K562 (cell line): ENCODE results near the gene HDAC9. TPM values are rescaled to one million over a fixed set of nuclear protein-coding genes. Genes with fewer than 3 reads are reported as not detected.

Experiments used
- ATAC-seq: fragments of 200-7000 bp; cut with Tn5 transposase; 3 replicates; pipeline ENCODE4 v1.9.1; 2020; ENCODE audit warnings: moderate library complexity
- BruUV-seq: library from RNA; stranded (reverse); fragments of 400-500 nt; replicated peaks from 2 replicates; lab custom pipeline; 2021; lab: Mats Ljungman, UMichigan
- CTCF ChIA-PET: fragments of 300-600 bp; formaldehyde crosslinking; extraction: SDS; loops from one replicate; lab custom pipeline; 2021; ENCODE audit warnings: low intra/inter-chr PET ratio; lab: Yijun Ruan, JAX
- POLR2A ChIA-PET: fragments of 300-600, 350-650 bp; sonication (Branson Sonifier 250); formaldehyde crosslinking; extraction: SDS; loops from one replicate; lab custom pipeline; 2021; ENCODE audit warnings: antibody characterized with exemption, inconsistent platforms; lab: Yijun Ruan, JAX
- DNase-seq, 4 experiments: peaks; one replicate each; pipeline versions ENCODE4 v3.0.0 to v3.0.0-alpha.2; 2011 to 2018; ENCODE audit warnings: low spot score in 3 of 4, mixed read lengths in 3 of 4; ENCODE audit errors: extremely low read depth in 1 of 4
- FAIRE-seq: peaks from 2 replicates; lab custom pipeline; 2011; peaks lifted over from hg19 to GRCh38; lab: Jason Lieb, UNC
- H2AFZ ChIP-seq: 2 replicates; pipeline ENCODE4 v1.6.0; 2011; ENCODE audit warnings: low read depth, low read length, control low read depth, inconsistent platforms
- H3K27ac ChIP-seq: fragments of 200-600 bp; 3 replicates; pipeline ENCODE4 v1.8.0; 2011; ENCODE audit warnings: low read depth, mild to moderate bottlenecking, control low read depth, inconsistent platforms, low read length, moderate library complexity, mixed read lengths; ENCODE audit errors: extremely low read depth
- H3K27me3 ChIP-seq, 2 experiments: fragments of 300-600 bp in 1 of 2; 2 replicates in 1 of 2; 3 replicates in 1 of 2; pipeline versions ENCODE4 v1.6.0 to v1.8.0; 2011; ENCODE audit warnings: inconsistent platforms in 2 of 2, low read length in 2 of 2, mild to moderate bottlenecking in 1 of 2, mixed read lengths in 1 of 2, moderate library complexity in 1 of 2; ENCODE audit not compliant: control insufficient read depth in 2 of 2, insufficient read depth in 2 of 2
- H3K36me3 ChIP-seq: fragments of 300-600 bp; 3 replicates; pipeline ENCODE4 v1.8.0; 2011; ENCODE audit warnings: mild to moderate bottlenecking, low read length, inconsistent platforms; ENCODE audit not compliant: control insufficient read depth, insufficient read depth
- H3K4me1 ChIP-seq, 2 experiments: fragments of 200-600 bp in 1 of 2; replicated peaks in 1 of 2; 2 replicates in 1 of 2; 3 replicates in 1 of 2; pipeline versions ENCODE4 v1.5.1 to v1.8.0; 2011; ENCODE audit warnings: inconsistent platforms in 2 of 2, low read length in 2 of 2, mild to moderate bottlenecking in 1 of 2, mixed read lengths in 1 of 2, moderate library complexity in 1 of 2; ENCODE audit not compliant: control insufficient read depth in 2 of 2, insufficient read depth in 2 of 2
- H3K4me2 ChIP-seq: 2 replicates; pipeline ENCODE4 v1.6.1; 2011; ENCODE audit warnings: low read length, control low read depth, inconsistent platforms, mixed read lengths; ENCODE audit not compliant: insufficient read depth
- H3K4me3 ChIP-seq: fragments of 200-600 bp; sonication (generic), shearing (Covaris generic); 2 replicates; pipeline ENCODE4 v1.5.1; 2016; ENCODE audit warnings: control low read depth, inconsistent platforms
- H3K79me2 ChIP-seq: fragments of 200-600 bp; 3 replicates; pipeline ENCODE4 v1.8.0; 2011; ENCODE audit warnings: low read length, inconsistent platforms; ENCODE audit not compliant: control insufficient read depth, insufficient read depth
- H3K9ac ChIP-seq, 2 experiments: 2 replicates each; pipeline versions ENCODE4 v1.6.0 to v1.6.1; 2011; ENCODE audit warnings: low read depth in 2 of 2, low read length in 2 of 2, control low read depth in 1 of 2, inconsistent platforms in 1 of 2, mild to moderate bottlenecking in 1 of 2, mixed read lengths in 1 of 2; ENCODE audit not compliant: insufficient read depth in 1 of 2
- H3K9me1 ChIP-seq: one replicate; pipeline ENCODE4 v1.6.0; 2011; ENCODE audit warnings: inconsistent platforms, mild to moderate bottlenecking, low read length, moderate library complexity; ENCODE audit not compliant: control insufficient read depth, insufficient read depth
- H3K9me3 ChIP-seq: replicated peaks from 2 replicates; pipeline ENCODE4 v1.5.1; 2011; ENCODE audit warnings: low read depth, low read length, inconsistent platforms; ENCODE audit not compliant: control insufficient read depth, insufficient read depth
- H4K20me1 ChIP-seq: replicated peaks from 2 replicates; pipeline ENCODE4 v1.6.1; 2011; ENCODE audit warnings: low read length, inconsistent platforms, mixed read lengths; ENCODE audit not compliant: control insufficient read depth, insufficient read depth
- ATF6 ChIP-seq: sonication (generic); formaldehyde crosslinking; IDR thresholded peaks from 2 replicates; pipeline ENCODE4 v1.4.0; 2020; ENCODE audit warnings: mild to moderate bottlenecking, missing genetic modification reagents
- CEBPZ ChIP-seq: fragments of 150-350 bp; IDR thresholded peaks from 2 replicates; pipeline ENCODE4 v1.6.1; 2014; ENCODE audit warnings: low read depth, mild to moderate bottlenecking, low read length, borderline replicate concordance
- CTBP1 ChIP-seq: fragments of 450-650 bp; IDR thresholded peaks from 2 replicates; pipeline ENCODE4 v1.6.1; 2016; ENCODE audit warnings: borderline replicate concordance
- DACH1 ChIP-seq: fragments of 450-650 bp; IDR thresholded peaks from 2 replicates; pipeline ENCODE4 v1.6.1; 2018; ENCODE audit not compliant: partially characterized antibody
- DEAF1 ChIP-seq: fragments of 450-650 bp; formaldehyde crosslinking; IDR thresholded peaks from 2 replicates; pipeline ENCODE4 v1.4.0; 2020; ENCODE audit warnings: mild to moderate bottlenecking, moderate library complexity
- DNMT1 ChIP-seq: fragments of 450-650 bp; IDR thresholded peaks from 2 replicates; pipeline ENCODE4 v1.6.1; 2016; ENCODE audit warnings: antibody characterized with exemption, mild to moderate bottlenecking
- EGR1 ChIP-seq: fragments of 450-650 bp; conservative IDR thresholded peaks from 2 replicates; pipeline ENCODE4 v1.6.1; 2017; ENCODE audit warnings: mild to moderate bottlenecking
- KLF16 ChIP-seq: IDR thresholded peaks from 2 replicates; pipeline ENCODE4 v1.6.1; 2016; ENCODE audit warnings: antibody characterized with exemption
- MLX ChIP-seq, 2 experiments: fragments of 450-650 bp in 1 of 2; sonication (generic) in 1 of 2; formaldehyde crosslinking; conservative IDR thresholded peaks; 2 replicates each; pipeline versions ENCODE4 v1.4.0 to v1.8.1; 2020 to 2022; ENCODE audit warnings: mild to moderate bottlenecking in 1 of 2, missing genetic modification reagents in 1 of 2
- NR3C1 ChIP-seq: sonication (generic); formaldehyde crosslinking; IDR thresholded peaks from 2 replicates; pipeline ENCODE4 v1.8.1; 2022; ENCODE audit warnings: missing genetic modification reagents
- PHF21A ChIP-seq: fragments of 450-650 bp; IDR thresholded peaks from 2 replicates; pipeline ENCODE4 v1.6.1; 2017; ENCODE audit warnings: low read depth, borderline replicate concordance
- TAF15 ChIP-seq: fragments of 200-400 bp; formaldehyde crosslinking; IDR thresholded peaks from 2 replicates; pipeline ENCODE4 v1.6.1; 2017; ENCODE audit warnings: mild to moderate bottlenecking, low read depth, low read length, moderate library complexity
- ZNF175 ChIP-seq: fragments of 200-800 bp; sonication (Bioruptor generic); IDR thresholded peaks from 2 replicates; pipeline ENCODE4 v1.6.1; 2016; ENCODE audit warnings: low read depth, mild to moderate bottlenecking, missing genetic modification characterization, missing compliant biosample characterization
- ZNF224 ChIP-seq: sonication (generic); formaldehyde crosslinking; IDR thresholded peaks from 2 replicates; pipeline ENCODE4 v1.8.0; 2022; ENCODE audit warnings: mild to moderate bottlenecking, missing genetic modification reagents
- ZNF280B ChIP-seq: fragments of 250-450 bp; sonication (Bioruptor Pico); IDR thresholded peaks from 2 replicates; pipeline ENCODE4 v1.5.1; 2021; ENCODE audit warnings: mild to moderate bottlenecking
- WGBS: fragments of 100-300 bp; shearing (Covaris generic); methylation state at CpG from one replicate; pipeline ENCODE4 v1.1.6; 2016; ENCODE audit warnings: low coverage, mixed read lengths; ENCODE audit not compliant: insufficient coverage; ENCODE audit errors: missing lambda C conversion rate; 5-methylcytosine and 5-hydroxymethylcytosine counted together
- in situ Hi-C: fragments of 300-500 bp; cut with MboI; formaldehyde crosslinking; loops from 4 replicates; pipeline ENCODE4 v1.15.0; 2018; ENCODE audit warnings: inconsistent platforms, mixed read lengths
- intact Hi-C: fragments of 100-400 bp; cut with micrococcal nuclease; formaldehyde crosslinking; loops from 2 replicates; pipeline ENCODE4 v1.14.2; 2022
- polyA plus RNA-seq, 8 experiments: library from polyadenylated mRNA; depleted of rRNA in 4 of 8; stranded (reverse) in 5 of 8; unstranded in 3 of 8; fragments of >200 nt; fragmentation: Nextera tagmentation in 2 of 8; fragmentation: Illumina TruSeq in 1 of 8; extraction: Ambion mirVana in 2 of 8; extraction: Trizol in 1 of 8; gene quantifications; 2 replicates each; pipeline versions ENCODE4 v1.2.1 to v1.2.3, GENCODE V29; 2011 to 2014; ENCODE audit warnings: inconsistent platforms in 1 of 8, missing spikeins in 1 of 8
- total RNA-seq, 7 experiments: library from RNA; depleted of rRNA in 6 of 7; stranded (reverse); fragments of >200 nt in 6 of 7; fragmentation: Illumina TruSeq in 2 of 7; extraction: Trizol in 2 of 7; gene quantifications; 2 replicates each; pipeline versions ENCODE4 v1.2.1 to v1.2.3, GENCODE V29; 2011 to 2021; ENCODE audit warnings: low replicate concordance in 1 of 7

HDAC9 gene
- total and polyA plus RNA-seq, 9 of the 15 experiments (the other 6 are each of a cell fraction or from before 2014, with no cell fraction given), result 0.08 to 0.91 (median 0.33) TPM

- no peaks in the 10 kb centered on the region for H3K4me1 ChIP-seq
- in situ Hi-C loops, result no loop called here
- no peak overlapping the region for H3K4me2 ChIP-seq
- ChIA-PET CTCF (no interaction called here), POLR2A (no interaction called here)
- H3K4me3 ChIP-seq, result no peak overlapping the region
- intact Hi-C loops, result no loop called here
- no peak overlapping the region for H3K27ac ChIP-seq
- no peaks in the 10 kb centered on the region for H3K9me1 ChIP-seq
- no TSS peak for BruUV-seq
- H3K36me3 ChIP-seq, result no peaks in the 10 kb centered on the region
- ATAC-seq (no peak), FAIRE-seq (no peak), DNase-seq (no peak)
- no peaks in the 10 kb centered on the region for H3K79me2 ChIP-seq
- no peak overlapping the region for H3K9ac ChIP-seq
- H3K27me3 ChIP-seq, result no peaks in the 10 kb centered on the region
- no peaks in the 10 kb centered on the region for H4K20me1 ChIP-seq
- H2AFZ ChIP-seq, result no peak overlapping the region
- no peaks in the 10 kb centered on the region for H3K9me3 ChIP-seq
- WGBS, result 0% methylated on average over 1 of the region's 1 CpG
- TF ChIP-seq ZNF224 (no peak), MLX (CRISPR knock-in tag; conservative IDR thresholded peaks at IDR 0.05) (no peak), ATF6 (CRISPR knock-in tag) (no peak), CTBP1 (no peak), ZNF175 (CRISPR knock-in tag) (no peak), CEBPZ (no peak), TAF15 (no peak), DACH1 (no peak), PHF21A (no peak), EGR1 (no peak), KLF16 (no peak), ZNF280B (CRISPR knock-in tag) (no peak), DEAF1 (no peak), DNMT1 (no peak), NR3C1 (CRISPR knock-in tag) (no peak)
These were observed 160.4 kb downstream of the HDAC9 start for GRCh38 chr7:18655912-18656311.
